ENCODE measurements around the gene FAM229A. TPM values are rescaled to one million over a fixed set of nuclear protein-coding genes. Genes with fewer than 3 reads are reported as not detected.
"Not testable (repeated sequence)": the region's sequence is repeated elsewhere in the genome, so short reads cannot be mapped to it uniquely, and the experiment has no call there.

The FAM229A gene
- polyA plus RNA-seq (2013, experiment 1 of 2): 9.4 TPM
- polyA plus RNA-seq (2013, experiment 2 of 2): 7.3 TPM

GRCh38 chr1:32362474-32363313, at the start of gene FAM229A, which contains the start of gene TSSK3:
Gene FAM229A (minus strand): TSS chr1:32362485. CDS start chr1:32362091, 394 bp downstream.
Gene TSSK3 (plus strand): TSS chr1:32362539. CDS start chr1:32362702, 163 bp downstream.
- Histone ChIP-seq H3K4me3 (ENCODE audit: extremely low read depth, insufficient read depth, low read length, poor library complexity, severe bottlenecking) (peak within 1 kb of the TSS; percentile 26), H3K27ac (ENCODE audit: low read depth, low read length, severe bottlenecking) (no peak within 1 kb of the TSS), H3K4me1 (ENCODE audit: control insufficient read depth, insufficient read depth, low read length, poor library complexity, severe bottlenecking) (peaks cover 5% of the 10 kb centered on the region), H3K36me3 (ENCODE audit: control insufficient read depth, insufficient read depth, low read length) (peaks cover 52% of the 10 kb centered on the region), H3K9me3 (ENCODE audit: control insufficient read depth, low read length) (no peaks in the 10 kb centered on the region)
- WGBS, 2 experiments (ENCODE audit: insufficient coverage in 2 of 2): 79 to 83% methylated on average over 11 to 13 of the region's 17 CpGs

DNA sequence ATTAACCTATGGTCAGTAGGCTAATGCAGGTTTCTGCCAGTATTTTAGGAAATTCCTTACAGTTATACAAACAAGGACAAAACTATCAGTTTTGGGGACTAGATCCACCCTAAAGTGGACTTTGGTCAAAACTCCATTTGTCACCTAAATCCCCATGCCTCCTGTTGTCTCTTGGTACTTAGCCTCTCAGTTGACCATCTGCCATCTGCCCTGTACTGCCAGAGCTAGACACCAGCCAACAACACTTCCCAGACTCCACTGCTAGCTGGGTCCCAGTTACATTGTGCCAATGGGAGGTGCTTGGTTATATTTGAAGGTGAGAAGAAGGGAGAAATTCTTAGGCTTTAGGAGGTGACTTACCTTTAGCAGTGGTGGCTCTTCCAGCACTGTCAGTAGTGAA, 49.0 kb upstream of the FAM229A start:
- H3K36me3 ChIP-seq (ENCODE audit: control insufficient read depth, insufficient read depth, low read length): no peaks in the 10 kb centered on the region
- no peak overlapping the region for H3K27ac ChIP-seq (ENCODE audit: low read depth, low read length, severe bottlenecking)
- peaks cover 17% of the 10 kb centered on the region for H3K9me3 ChIP-seq (ENCODE audit: control insufficient read depth, low read length)
- no peak overlapping the region for H3K4me3 ChIP-seq (ENCODE audit: extremely low read depth, insufficient read depth, low read length, poor library complexity, severe bottlenecking)
- no peaks in the 10 kb centered on the region for H3K4me1 ChIP-seq (ENCODE audit: control insufficient read depth, insufficient read depth, low read length, poor library complexity, severe bottlenecking)

DNA sequence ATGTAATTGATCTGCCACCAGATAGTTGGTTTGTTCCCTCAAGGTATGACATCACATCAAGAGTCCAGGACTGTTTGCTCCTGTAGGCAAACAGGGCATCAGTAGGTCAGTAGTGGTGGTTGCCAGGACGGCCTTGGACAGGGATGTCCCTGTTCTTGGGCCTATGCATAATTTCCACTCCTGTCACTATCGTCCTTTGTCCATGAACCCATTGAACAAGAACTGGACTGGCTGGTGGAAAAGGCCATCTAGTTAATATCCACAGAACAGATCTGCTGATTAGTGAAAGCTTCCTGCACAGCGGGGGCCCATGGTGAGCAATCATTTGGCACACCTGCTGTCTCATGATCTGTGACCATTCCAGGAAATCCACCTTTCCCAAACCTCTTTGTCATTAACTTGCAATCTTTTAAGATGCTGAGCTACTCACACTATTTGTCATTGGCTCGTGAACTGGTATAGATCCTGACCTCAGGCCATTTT, 44.4 kb upstream of the FAM229A start:
- Histone ChIP-seq H3K4me3 (ENCODE audit: extremely low read depth, insufficient read depth, low read length, poor library complexity, severe bottlenecking) (no peak overlapping the region), H3K4me1 (ENCODE audit: control insufficient read depth, insufficient read depth, low read length, poor library complexity, severe bottlenecking) (no peaks in the 10 kb centered on the region), H3K27ac (ENCODE audit: low read depth, low read length, severe bottlenecking) (no peak overlapping the region), H3K9me3 (ENCODE audit: control insufficient read depth, low read length) (no peaks in the 10 kb centered on the region), H3K36me3 (ENCODE audit: control insufficient read depth, insufficient read depth, low read length) (no peaks in the 10 kb centered on the region)
- WGBS, 2 experiments (ENCODE audit: insufficient coverage in 2 of 2): 89 to 90% methylated on average over 3 to 4 of the region's 4 CpGs

DNA sequence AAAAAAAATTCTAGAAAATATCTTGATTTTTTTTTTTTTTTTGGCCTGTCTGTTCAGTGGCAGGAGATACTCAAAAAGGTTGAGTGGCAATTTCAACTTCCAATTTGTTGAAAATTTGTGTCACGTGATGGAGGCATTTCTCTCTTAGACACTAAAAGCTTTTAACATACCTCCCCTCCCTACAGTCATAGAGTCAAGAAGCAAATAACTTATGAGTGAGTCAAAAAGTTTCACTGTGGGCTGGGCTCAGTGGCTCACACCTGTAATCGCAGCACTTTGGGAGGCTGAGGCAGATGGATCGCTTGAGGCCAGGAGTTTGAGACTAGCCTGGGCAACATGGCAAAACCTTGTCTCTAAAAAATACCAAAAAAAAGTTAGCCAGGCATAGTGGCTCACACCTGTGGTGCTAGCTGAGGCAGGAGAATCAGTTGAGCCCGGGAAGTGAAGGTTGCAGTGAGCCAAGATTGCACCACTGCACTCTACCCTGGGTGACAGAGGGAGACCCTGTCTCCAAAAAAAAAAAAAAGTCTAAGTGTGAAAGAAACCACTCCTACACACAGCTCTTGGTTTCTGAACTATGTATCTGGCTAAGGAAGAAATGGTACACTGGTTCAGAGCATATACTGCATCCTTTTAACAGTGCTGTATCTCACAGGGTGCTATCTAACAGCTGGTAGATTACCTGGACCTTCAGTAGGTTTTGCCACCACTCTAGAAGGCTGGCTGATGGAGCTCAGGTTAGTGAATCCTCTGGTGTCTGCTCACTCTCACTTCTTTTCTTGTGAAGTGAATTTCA, 43.6 kb upstream of the FAM229A start:
- Histone ChIP-seq H3K4me3 (ENCODE audit: extremely low read depth, insufficient read depth, low read length, poor library complexity, severe bottlenecking) (no peak overlapping the region), H3K4me1 (ENCODE audit: control insufficient read depth, insufficient read depth, low read length, poor library complexity, severe bottlenecking) (peaks cover 3% of the 10 kb centered on the region), H3K27ac (ENCODE audit: low read depth, low read length, severe bottlenecking) (no peak overlapping the region), H3K9me3 (ENCODE audit: control insufficient read depth, low read length) (no peaks in the 10 kb centered on the region), H3K36me3 (ENCODE audit: control insufficient read depth, insufficient read depth, low read length) (no peaks in the 10 kb centered on the region)
- 86 to 90% methylated on average over 2 to 3 of the region's 4 CpGs for whole genome bisulfite sequencing, 2 experiments (ENCODE audit: insufficient coverage in 2 of 2)

DNA sequence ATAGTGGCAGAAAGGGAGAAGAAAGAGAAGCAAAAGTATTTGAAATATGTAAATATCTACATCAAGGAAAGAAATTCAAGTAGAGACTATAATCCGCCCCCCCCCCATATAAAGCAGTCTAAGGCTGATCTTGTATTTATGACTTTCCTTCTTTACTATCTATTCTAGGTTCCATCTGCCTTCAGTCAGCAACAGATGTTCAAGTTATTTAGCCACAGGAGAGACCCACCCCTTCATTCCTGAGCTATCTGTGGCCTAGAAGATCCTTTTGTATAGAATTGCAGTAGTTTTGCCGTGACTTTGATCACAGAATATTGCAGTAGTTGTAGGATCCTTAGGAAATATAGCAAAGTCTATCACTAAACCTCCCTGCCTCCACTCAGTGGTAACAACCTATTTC, 42.7 kb upstream of the FAM229A start:
- H3K27ac ChIP-seq (ENCODE audit: low read depth, low read length, severe bottlenecking): no peak overlapping the region
- H3K36me3 ChIP-seq (ENCODE audit: control insufficient read depth, insufficient read depth, low read length): no peaks in the 10 kb centered on the region
- peaks cover 3% of the 10 kb centered on the region for H3K4me1 ChIP-seq (ENCODE audit: control insufficient read depth, insufficient read depth, low read length, poor library complexity, severe bottlenecking)
- no peak overlapping the region for H3K4me3 ChIP-seq (ENCODE audit: extremely low read depth, insufficient read depth, low read length, poor library complexity, severe bottlenecking)
- no peaks in the 10 kb centered on the region for H3K9me3 ChIP-seq (ENCODE audit: control insufficient read depth, low read length)
- no CpG with 5 or more reads among the region's 2 CpGs for WGBS, 2 experiments (ENCODE audit: insufficient coverage in 2 of 2)

- Histone ChIP-seq H3K9me3 (ENCODE audit: control insufficient read depth, low read length) (peaks cover 5% of the 10 kb centered on the region), H3K27ac (ENCODE audit: low read depth, low read length, severe bottlenecking) (peak overlapping the region; percentile 3), H3K4me1 (ENCODE audit: control insufficient read depth, insufficient read depth, low read length, poor library complexity, severe bottlenecking) (peaks cover 3% of the 10 kb centered on the region), H3K36me3 (ENCODE audit: control insufficient read depth, insufficient read depth, low read length) (no peaks in the 10 kb centered on the region), H3K4me3 (ENCODE audit: extremely low read depth, insufficient read depth, low read length, poor library complexity, severe bottlenecking) (no peak overlapping the region)
- 33 to 36% methylated on average over 10 to 11 of the region's 13 CpGs for WGBS, 2 experiments (ENCODE audit: insufficient coverage in 2 of 2)
Measured at GRCh38 chr1:32400876-32401631, 38.8 kb upstream of the FAM229A start.

DNA sequence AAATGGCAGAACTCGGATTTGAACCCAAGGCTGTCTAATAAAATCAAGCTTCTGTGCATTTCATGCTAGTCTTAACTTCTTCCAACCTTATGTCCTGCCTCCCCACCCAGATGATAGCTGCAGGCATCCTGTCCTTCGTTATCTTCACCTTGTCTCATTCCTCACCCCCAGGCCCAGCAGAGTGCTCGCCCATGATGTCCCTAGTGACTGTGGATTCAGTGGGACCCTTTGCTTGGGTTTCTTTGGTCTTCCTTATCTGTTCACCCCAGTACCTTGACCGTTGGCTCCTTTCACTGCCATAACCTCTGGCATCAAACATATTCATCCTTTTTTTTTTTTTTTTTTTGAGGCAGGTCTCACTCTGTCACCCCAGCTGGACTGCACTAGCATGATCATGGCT, 37.6 kb upstream of the FAM229A start:
- no peak overlapping the region for H3K4me3 ChIP-seq (ENCODE audit: extremely low read depth, insufficient read depth, low read length, poor library complexity, severe bottlenecking)
- H3K4me1 ChIP-seq (ENCODE audit: control insufficient read depth, insufficient read depth, low read length, poor library complexity, severe bottlenecking): peaks cover 3% of the 10 kb centered on the region
- no peaks in the 10 kb centered on the region for H3K36me3 ChIP-seq (ENCODE audit: control insufficient read depth, insufficient read depth, low read length)
- no peak overlapping the region for H3K27ac ChIP-seq (ENCODE audit: low read depth, low read length, severe bottlenecking)
- WGBS, 2 experiments (ENCODE audit: insufficient coverage in 2 of 2): 87 to 90% methylated on average over 3 to 4 of the region's 4 CpGs
- peaks cover 5% of the 10 kb centered on the region for H3K9me3 ChIP-seq (ENCODE audit: control insufficient read depth, low read length)

- H3K4me3 ChIP-seq (ENCODE audit: extremely low read depth, insufficient read depth, low read length, poor library complexity, severe bottlenecking): no peak overlapping the region
- no peak overlapping the region for H3K27ac ChIP-seq (ENCODE audit: low read depth, low read length, severe bottlenecking)
- 72 to 91% methylated on average over 2 of the region's 2 CpGs for WGBS, 2 experiments (ENCODE audit: insufficient coverage in 2 of 2)
- H3K36me3 ChIP-seq (ENCODE audit: control insufficient read depth, insufficient read depth, low read length): peaks cover 2% of the 10 kb centered on the region
- peaks cover 5% of the 10 kb centered on the region for H3K4me1 ChIP-seq (ENCODE audit: control insufficient read depth, insufficient read depth, low read length, poor library complexity, severe bottlenecking)
- H3K9me3 ChIP-seq (ENCODE audit: control insufficient read depth, low read length): peaks cover 5% of the 10 kb centered on the region
Measured at GRCh38 chr1:32398401-32398800, 36.1 kb upstream of the FAM229A start.

DNA sequence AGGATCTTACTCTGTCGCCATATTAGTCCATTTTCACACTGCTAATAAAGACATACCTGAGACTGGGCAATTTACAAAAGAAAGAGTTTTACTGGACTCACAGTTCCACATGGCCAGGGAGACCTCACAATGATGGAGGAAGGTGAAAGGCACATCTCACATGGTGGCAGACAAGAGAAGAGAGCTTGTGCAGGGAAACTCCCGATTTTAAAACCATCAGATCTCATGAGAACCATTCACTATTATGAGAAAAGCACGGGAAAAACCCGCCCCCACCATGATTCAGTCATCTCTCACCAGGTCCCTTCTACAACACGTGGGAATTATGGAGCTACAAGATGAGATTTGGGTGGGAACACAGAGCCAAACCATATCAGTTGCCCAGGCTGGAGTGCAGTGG, 34.2 kb upstream of the FAM229A start:
- H3K4me3 ChIP-seq (ENCODE audit: extremely low read depth, insufficient read depth, low read length, poor library complexity, severe bottlenecking); H3K27ac ChIP-seq (ENCODE audit: low read depth, low read length, severe bottlenecking); H3K9me3 ChIP-seq (ENCODE audit: control insufficient read depth, low read length): not testable (repeated sequence)
- Histone ChIP-seq H3K36me3 (ENCODE audit: control insufficient read depth, insufficient read depth, low read length) (peaks cover 21% of the 10 kb centered on the region), H3K4me1 (ENCODE audit: control insufficient read depth, insufficient read depth, low read length, poor library complexity, severe bottlenecking) (peaks cover 18% of the 10 kb centered on the region)
- WGBS, 2 experiments (ENCODE audit: insufficient coverage in 2 of 2): 92 to 100% methylated on average over 1 to 2 of the region's 5 CpGs

GRCh38 chr1:32394890-32395432, 32.7 kb upstream of the FAM229A start:
- Histone ChIP-seq H3K9me3 (ENCODE audit: control insufficient read depth, low read length) (peaks cover 5% of the 10 kb centered on the region), H3K27ac (ENCODE audit: low read depth, low read length, severe bottlenecking) (peak overlapping the region; percentile 99), H3K4me1 (ENCODE audit: control insufficient read depth, insufficient read depth, low read length, poor library complexity, severe bottlenecking) (peaks cover 15% of the 10 kb centered on the region), H3K4me3 (ENCODE audit: extremely low read depth, insufficient read depth, low read length, poor library complexity, severe bottlenecking) (peak overlapping the region; percentile 98), H3K36me3 (ENCODE audit: control insufficient read depth, insufficient read depth, low read length) (peaks cover 37% of the 10 kb centered on the region)
- WGBS, 2 experiments (ENCODE audit: insufficient coverage in 2 of 2): 0 to 2% methylated on average over 9 to 11 of the region's 14 CpGs
